ENCODE results near the gene DOK1.

Gene DOK1

GRCh38 chr2:74603282-74604000 lies 48.9 kb downstream of the DOK1 start:
- H3K36me3 ChIP-seq (ENCODE audit: control insufficient read depth, low read length): no peaks in the 10 kb centered on the region
- H4K20me1 ChIP-seq (ENCODE audit: control insufficient read depth, insufficient read depth, low read depth, low read length): no peaks in the 10 kb centered on the region
- no peak for TF ChIP-seq EZH2phosphoT487 (IDR thresholded peaks at IDR 0.05; ENCODE audit: borderline replicate concordance, low read length)
- TF ChIP-seq CTCF (IDR thresholded peaks at IDR 0.05; ENCODE audit: low read depth, low read length, poor library complexity, severe bottlenecking): no peak

GRCh38 chr2:74606927-74607326 lies 52.4 kb downstream of the DOK1 start:
- Histone ChIP-seq H3F3A (ENCODE audit: control insufficient read depth, insufficient read depth) (no peaks in the 10 kb centered on the region), H3K9me3 (ENCODE audit: control insufficient read depth, insufficient read depth, low read length) (no peaks in the 10 kb centered on the region), H3K27me3 (ENCODE audit: control insufficient read depth, low read length) (peaks cover 36% of the 10 kb centered on the region), H3K36me3 (ENCODE audit: control insufficient read depth, low read length) (no peaks in the 10 kb centered on the region), H3K9me2 (replicated peaks; ENCODE audit: control insufficient read depth, low read length) (no peaks in the 10 kb centered on the region), H3K4me3 (ENCODE audit: low read length) (no peak overlapping the region), H3K4me2 (ENCODE audit: low read length) (no peak overlapping the region), H3K27ac (ENCODE audit: low read depth, low read length) (no peak overlapping the region), H3K79me2 (ENCODE audit: control insufficient read depth, low read length) (no peaks in the 10 kb centered on the region), H4K20me1 (ENCODE audit: control insufficient read depth, insufficient read depth, low read depth, low read length) (no peaks in the 10 kb centered on the region), H3K4me1 (ENCODE audit: control insufficient read depth, low read length) (no peaks in the 10 kb centered on the region)
- no peak for TF ChIP-seq EZH2phosphoT487 (IDR thresholded peaks at IDR 0.05; ENCODE audit: borderline replicate concordance, low read length)
- TF ChIP-seq CTCF (IDR thresholded peaks at IDR 0.05; ENCODE audit: low read depth, low read length, poor library complexity, severe bottlenecking): no peak

More at GRCh38 chr2:74603282-74604000, 48.9 kb downstream of the DOK1 start:
- H3K79me2 ChIP-seq (ENCODE audit: control insufficient read depth, low read length): no peaks in the 10 kb centered on the region
- no peaks in the 10 kb centered on the region for H3K9me3 ChIP-seq (ENCODE audit: control insufficient read depth, insufficient read depth, low read length)
- H3K27ac ChIP-seq (ENCODE audit: low read depth, low read length): no peak overlapping the region
- no peaks in the 10 kb centered on the region for H3F3A ChIP-seq (ENCODE audit: control insufficient read depth, insufficient read depth)
- H3K9me2 ChIP-seq (replicated peaks; ENCODE audit: control insufficient read depth, low read length): no peaks in the 10 kb centered on the region
- H3K4me3 ChIP-seq (ENCODE audit: low read length): no peak overlapping the region
- peaks cover 3% of the 10 kb centered on the region; the same call in 1 of the 2 replicates for H3K4me1 ChIP-seq (ENCODE audit: control insufficient read depth, low read length)
- no peak overlapping the region for H3K4me2 ChIP-seq (ENCODE audit: low read length)
- peaks cover 36% of the 10 kb centered on the region for H3K27me3 ChIP-seq (ENCODE audit: control insufficient read depth, low read length)
